ENCODE data around the gene GRN.

Gene GRN

DNA sequence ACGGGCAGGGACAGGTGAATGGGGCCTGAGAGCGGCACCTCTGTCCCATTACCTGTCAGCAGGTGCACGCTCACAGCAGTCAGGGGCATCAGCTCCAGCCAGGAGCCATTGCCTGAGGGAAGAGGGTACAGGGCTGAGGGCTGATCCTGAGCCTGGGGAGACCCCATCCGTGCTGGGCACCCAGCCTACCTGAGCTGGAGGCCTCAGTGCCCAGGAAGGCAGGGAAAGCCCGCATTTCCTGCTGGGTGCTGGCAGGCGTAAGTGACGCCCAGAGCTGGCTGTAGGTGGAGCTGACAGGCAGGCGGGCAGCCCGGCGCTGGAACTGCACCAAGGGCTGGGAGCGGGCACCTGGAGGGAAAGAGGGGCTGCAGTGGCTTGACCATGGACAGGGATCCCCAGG, 11.1 kb downstream of the GRN start:
- Histone ChIP-seq H3K4me3 (ENCODE audit: low read depth, low read length) (no peak overlapping the region), H3K36me3 (peaks cover 11% of the 10 kb centered on the region), H3K4me1 (peaks cover 5% of the 10 kb centered on the region; the same call in 1 of the 2 replicates), H3K27me3 (no peaks in the 10 kb centered on the region), H3K9me3 (no peaks in the 10 kb centered on the region)
- TF ChIP-seq, protein P1, sequence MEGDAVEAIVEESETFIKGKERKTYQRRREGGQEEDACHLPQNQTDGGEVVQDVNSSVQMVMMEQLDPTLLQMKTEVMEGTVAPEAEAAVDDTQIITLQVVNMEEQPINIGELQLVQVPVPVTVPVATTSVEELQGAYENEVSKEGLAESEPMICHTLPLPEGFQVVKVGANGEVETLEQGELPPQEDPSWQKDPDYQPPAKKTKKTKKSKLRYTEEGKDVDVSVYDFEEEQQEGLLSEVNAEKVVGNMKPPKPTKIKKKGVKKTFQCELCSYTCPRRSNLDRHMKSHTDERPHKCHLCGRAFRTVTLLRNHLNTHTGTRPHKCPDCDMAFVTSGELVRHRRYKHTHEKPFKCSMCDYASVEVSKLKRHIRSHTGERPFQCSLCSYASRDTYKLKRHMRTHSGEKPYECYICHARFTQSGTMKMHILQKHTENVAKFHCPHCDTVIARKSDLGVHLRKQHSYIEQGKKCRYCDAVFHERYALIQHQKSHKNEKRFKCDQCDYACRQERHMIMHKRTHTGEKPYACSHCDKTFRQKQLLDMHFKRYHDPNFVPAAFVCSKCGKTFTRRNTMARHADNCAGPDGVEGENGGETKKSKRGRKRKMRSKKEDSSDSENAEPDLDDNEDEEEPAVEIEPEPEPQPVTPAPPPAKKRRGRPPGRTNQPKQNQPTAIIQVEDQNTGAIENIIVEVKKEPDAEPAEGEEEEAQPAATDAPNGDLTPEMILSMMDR (IDR thresholded peaks at IDR 0.05; ENCODE audit: low read depth, low read length): no peak
- no peak for DNase-seq

DNA sequence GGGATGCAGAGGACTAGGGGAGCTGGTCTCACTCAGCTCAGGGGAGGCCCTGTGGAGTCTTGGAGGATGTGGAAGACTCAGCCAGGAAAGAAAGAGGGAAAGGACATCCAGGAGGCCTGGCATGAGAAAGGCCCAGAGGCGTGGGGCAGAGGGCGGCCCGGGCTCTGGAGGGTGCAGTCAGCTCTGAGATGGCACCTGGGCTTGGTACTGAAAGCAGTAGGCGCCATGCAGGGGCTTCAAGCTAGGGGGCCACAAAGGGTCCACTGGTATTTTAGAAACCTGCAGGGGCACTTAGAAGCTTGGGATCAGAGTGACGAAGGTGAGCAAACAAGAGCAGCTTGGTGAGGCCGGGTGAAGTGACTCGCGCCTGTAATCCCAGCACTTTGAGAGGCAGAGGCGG, 13.0 kb downstream of the GRN start:
- H3K9me3 ChIP-seq: no peaks in the 10 kb centered on the region
- no peak for DNase-seq
- no peak overlapping the region for H3K4me3 ChIP-seq (ENCODE audit: low read depth, low read length)
- no peaks in the 10 kb centered on the region for H3K36me3 ChIP-seq
- no peaks in the 10 kb centered on the region for H3K27me3 ChIP-seq
- TF ChIP-seq, protein P1 (IDR thresholded peaks at IDR 0.05; ENCODE audit: low read depth, low read length): no peak
- H3K4me1 ChIP-seq: peaks cover 8% of the 10 kb centered on the region; the same call in 1 of the 2 replicates

DNA sequence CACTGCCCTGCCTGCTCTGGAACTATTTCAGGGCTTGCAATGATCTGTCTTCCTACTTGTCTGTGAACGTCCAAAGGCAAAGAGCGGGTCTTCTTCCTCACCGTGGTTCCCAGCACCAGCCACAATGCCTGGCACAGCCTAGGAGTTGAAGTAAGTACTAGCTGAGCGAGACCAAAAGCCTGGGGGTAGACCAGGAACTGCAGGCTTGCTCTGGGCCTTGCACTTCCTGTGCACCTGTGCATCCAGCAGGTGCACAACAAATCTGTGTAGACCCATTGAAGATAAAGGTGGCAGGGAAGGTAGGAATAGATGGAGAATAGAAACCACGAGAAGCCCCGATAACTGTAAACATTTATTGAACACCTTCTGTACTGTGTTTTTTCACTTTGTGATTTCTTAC, 13.9 kb downstream of the GRN start:
- H3K4me1 ChIP-seq: peaks cover 8% of the 10 kb centered on the region; the same call in 1 of the 2 replicates

GRCh38 chr17:44359458-44360143, 14.5 kb downstream of the GRN start:
- Histone ChIP-seq H3K9me3 (no peaks in the 10 kb centered on the region), H3K4me1 (peaks cover 8% of the 10 kb centered on the region; the same call in 1 of the 2 replicates), H3K4me3 (ENCODE audit: low read depth, low read length) (no peak overlapping the region), H3K27me3 (no peaks in the 10 kb centered on the region), H3K36me3 (no peaks in the 10 kb centered on the region)
- TF ChIP-seq, protein P1 (IDR thresholded peaks at IDR 0.05; ENCODE audit: low read depth, low read length): no peak
- no peak for DNase-seq

More for the DNA sequence above, 13.9 kb downstream of the GRN start:
- H3K9me3 ChIP-seq: no peaks in the 10 kb centered on the region
- no peak for DNase-seq
- H3K36me3 ChIP-seq: no peaks in the 10 kb centered on the region
- H3K4me3 ChIP-seq (ENCODE audit: low read depth, low read length): no peak overlapping the region
- no peaks in the 10 kb centered on the region for H3K27me3 ChIP-seq
- TF ChIP-seq, protein P1 (IDR thresholded peaks at IDR 0.05; ENCODE audit: low read depth, low read length): no peak

DNA sequence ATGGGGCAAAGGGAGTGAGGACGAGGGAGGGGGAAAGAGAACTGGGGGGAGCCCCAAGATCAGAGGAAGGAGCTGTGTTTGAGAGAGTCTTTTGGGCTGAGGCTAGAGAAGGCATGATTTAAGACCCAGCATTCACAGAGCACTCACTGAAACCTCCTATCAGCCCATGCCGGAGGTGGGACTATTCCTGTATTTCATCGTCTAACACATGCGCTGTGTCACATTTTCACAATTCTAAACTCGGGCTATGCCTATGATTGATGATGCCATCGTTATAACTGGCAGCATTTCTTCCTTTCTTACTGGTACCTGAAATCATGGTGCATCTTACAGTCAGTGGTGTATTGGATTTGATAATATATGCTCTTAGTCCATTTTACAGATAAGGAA, 15.0 kb downstream of the GRN start:
- TF ChIP-seq, protein P1 (IDR thresholded peaks at IDR 0.05; ENCODE audit: low read depth, low read length): no peak
- H3K4me1 ChIP-seq: peaks cover 8% of the 10 kb centered on the region; the same call in 1 of the 2 replicates
- no peaks in the 10 kb centered on the region for H3K36me3 ChIP-seq
- no peaks in the 10 kb centered on the region for H3K27me3 ChIP-seq
- no peaks in the 10 kb centered on the region for H3K9me3 ChIP-seq
- DNase-seq: no peak
- H3K4me3 ChIP-seq (ENCODE audit: low read depth, low read length): no peak overlapping the region

GRCh38 chr17:44360826-44361225, 15.7 kb downstream of the GRN start:
- H3K27me3 ChIP-seq: no peaks in the 10 kb centered on the region
- no peaks in the 10 kb centered on the region for H3K36me3 ChIP-seq
- no peak for DNase-seq
- no peaks in the 10 kb centered on the region for H3K9me3 ChIP-seq
- no peak overlapping the region for H3K4me3 ChIP-seq (ENCODE audit: low read depth, low read length)
- H3K4me1 ChIP-seq: peaks cover 8% of the 10 kb centered on the region; the same call in 1 of the 2 replicates
- TF ChIP-seq, protein P1 (IDR thresholded peaks at IDR 0.05; ENCODE audit: low read depth, low read length): no peak

All from BE2C (cell line).